Ecto neural progenitor cell (in vitro differentiated cells): ENCODE data around the gene SOWAHB.

ENCODE experiments used
- DNase-seq: peaks from one replicate; pipeline ENCODE4 v3.0.0-alpha.2; 2018; ENCODE audit warnings: low spot score

SOWAHB gene

DNA sequence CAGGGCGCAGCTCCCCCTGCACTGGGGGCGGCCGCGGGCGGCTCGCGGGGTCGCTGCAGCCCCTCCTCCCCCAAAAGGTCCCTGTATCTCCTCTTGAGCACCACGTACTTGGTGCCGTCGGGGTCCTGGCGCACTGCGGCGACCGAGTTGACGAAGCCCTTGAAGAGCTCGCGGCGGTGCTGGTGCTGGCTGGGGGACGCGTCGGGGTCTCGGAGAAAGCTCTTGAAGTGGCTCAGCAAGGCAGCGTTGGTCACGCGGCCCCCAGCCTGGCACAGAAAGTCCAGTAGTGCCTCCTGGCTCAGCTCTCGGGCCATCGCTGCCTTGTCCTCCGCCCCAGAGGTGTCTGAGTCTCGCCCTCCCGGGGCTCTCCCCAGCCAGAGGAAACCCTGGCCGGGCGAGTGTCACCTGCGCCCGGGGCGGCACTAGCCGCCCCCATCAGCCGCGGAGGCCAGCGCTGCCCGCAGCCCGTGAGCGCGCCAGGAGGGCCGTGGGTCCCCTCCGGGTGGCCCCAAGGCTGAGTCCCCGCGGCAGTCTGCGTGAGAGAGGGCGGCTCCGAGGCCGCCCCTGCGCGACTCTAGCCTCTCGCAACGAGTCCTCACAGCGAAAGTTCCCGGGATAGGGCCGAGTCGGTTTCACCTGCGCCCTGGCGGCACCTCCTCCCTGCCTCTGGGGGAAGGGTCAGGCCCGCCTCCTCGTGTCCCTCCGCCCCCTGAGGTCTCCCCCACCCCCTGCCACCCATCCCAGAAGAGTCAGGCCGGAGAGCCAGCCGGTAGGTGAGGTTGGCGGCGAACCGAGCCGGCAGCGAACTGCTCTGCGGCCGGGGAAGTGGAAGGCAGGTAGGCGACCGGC is at the start of gene SOWAHB:
TSS of gene SOWAHB (minus strand) at position 609 of the 849 bp plus-strand sequence. CDS start at position 314, 295 bp downstream.
- DNase-seq: peak; percentile 70

DNA sequence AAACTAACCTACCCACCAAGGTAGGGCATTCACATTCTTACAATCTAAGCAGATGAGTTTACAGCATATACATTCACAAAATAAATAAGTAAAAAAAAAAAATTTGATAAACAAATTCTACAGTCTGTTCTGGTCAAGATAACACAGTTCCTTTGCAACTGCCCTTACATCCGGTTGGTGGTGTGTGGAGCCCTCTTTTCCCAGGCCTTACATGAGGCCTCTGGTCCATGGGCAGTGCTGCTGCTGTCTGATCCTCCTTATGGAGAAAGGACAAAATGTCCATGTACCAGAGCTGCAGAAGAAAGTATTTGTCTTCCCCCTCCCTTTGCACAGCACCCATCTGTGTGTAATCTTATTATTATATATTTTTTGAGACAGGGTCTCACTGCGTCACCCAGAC is 49.4 kb upstream of the SOWAHB start:
- no peak for DNase-seq

DNA sequence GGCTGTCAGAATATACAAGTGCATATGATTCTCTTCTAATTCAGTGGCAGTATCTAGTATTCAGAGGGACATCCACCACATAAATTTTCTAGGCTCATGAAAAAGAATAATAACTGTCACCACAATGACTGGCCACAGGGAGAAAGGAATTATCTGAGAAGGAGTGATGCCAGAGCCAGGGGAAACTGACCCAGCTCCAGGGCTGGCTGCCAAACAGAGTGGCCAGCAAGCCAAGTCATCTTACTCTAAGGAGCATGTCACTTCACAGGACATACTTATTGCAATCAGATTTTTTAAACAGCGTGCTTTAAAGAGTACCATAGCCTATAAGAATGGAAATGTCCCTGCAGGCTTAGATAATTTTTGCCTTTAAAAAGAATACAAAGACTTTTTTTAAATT is 45.8 kb upstream of the SOWAHB start:
- DNase-seq: no peak

GRCh38 chr4:76943129-76943620 is 45.2 kb upstream of the SOWAHB start:
- DNase-seq: no peak

- no peak for DNase-seq
These were observed 41.2 kb upstream of the SOWAHB start for GRCh38 chr4:76939184-76939583.

- no peak for DNase-seq
These were observed 33.8 kb upstream of the SOWAHB start for GRCh38 chr4:76931576-76932276.

GRCh38 chr4:76931087-76931486 is 33.1 kb upstream of the SOWAHB start:
- DNase-seq: no peak

GRCh38 chr4:76930685-76931084 is 32.7 kb upstream of the SOWAHB start:
- DNase-seq: no peak

- DNase-seq: no peak
These were observed 28.9 kb upstream of the SOWAHB start for GRCh38 chr4:76926841-76927240.

- DNase-seq: no peak
These were observed 25.8 kb upstream of the SOWAHB start for GRCh38 chr4:76923619-76924357.

GRCh38 chr4:76920715-76921114 is 22.8 kb upstream of the SOWAHB start:
- DNase-seq: no peak

- DNase-seq: no peak
These were observed 11.8 kb upstream of the SOWAHB start for GRCh38 chr4:76909711-76910110.

DNA sequence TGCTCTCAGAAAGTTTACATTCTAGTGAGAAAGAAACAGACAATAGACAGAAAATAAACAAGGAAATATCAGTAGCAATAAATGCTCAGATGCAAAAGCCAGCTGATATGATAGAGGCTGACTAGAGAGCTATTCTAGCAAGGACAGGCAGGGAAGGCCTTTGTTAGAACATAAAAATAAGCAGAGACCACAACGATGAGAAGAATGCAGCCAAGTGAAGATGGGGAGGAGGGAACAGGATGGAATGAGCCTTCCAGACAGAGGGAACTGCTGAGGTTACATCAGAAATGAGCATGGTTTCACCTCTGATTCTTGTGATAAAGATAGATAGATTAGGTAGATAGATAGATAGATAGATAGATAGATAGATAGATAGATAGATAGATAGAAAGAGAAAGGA is 7.6 kb upstream of the SOWAHB start:
- no peak for DNase-seq

- no peak for DNase-seq
These were observed 6.8 kb upstream of the SOWAHB start for GRCh38 chr4:76904646-76905190.

DNA sequence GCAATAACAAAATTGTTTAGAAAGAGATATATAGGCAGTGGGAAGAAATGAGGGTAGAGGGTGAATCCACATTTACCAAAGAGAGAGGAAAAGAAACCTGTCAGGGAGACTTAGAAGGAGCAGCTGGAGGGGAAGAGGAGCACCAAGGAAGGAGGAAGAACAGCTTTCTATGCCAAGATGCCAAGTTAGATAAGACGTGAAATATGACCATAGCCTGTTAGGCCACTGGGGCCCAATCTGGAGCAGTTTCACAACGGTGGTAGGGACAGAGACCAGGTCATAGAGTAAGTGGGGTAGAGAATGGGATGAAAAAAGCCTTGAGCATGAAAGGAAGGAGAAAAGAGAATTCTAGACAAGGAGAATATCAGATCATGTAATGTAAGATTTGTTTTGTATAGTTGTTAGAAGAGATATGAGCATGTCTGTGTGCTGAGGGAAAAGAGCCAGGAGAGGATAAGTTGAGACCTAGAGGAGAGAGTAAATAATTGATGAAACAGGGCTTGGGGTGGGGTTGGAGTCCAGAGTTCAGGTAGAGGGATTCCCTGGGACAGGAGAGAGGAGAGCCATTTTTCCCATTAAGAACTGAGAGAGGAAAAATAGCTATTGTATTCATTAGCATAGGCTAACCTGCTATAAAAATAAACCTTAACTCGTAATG is 4.4 kb upstream of the SOWAHB start:
- DNase-seq: no peak

- DNase-seq: no peak
These were observed 1.2 kb upstream of the SOWAHB start for GRCh38 chr4:76898949-76899645.

- no peak for DNase-seq
These were observed 395 bp upstream of the SOWAHB start for GRCh38 chr4:76898385-76898692.

- DNase-seq: peak; percentile 75
These were observed 1.1 kb downstream of the SOWAHB start for GRCh38 chr4:76896614-76897535.

DNA sequence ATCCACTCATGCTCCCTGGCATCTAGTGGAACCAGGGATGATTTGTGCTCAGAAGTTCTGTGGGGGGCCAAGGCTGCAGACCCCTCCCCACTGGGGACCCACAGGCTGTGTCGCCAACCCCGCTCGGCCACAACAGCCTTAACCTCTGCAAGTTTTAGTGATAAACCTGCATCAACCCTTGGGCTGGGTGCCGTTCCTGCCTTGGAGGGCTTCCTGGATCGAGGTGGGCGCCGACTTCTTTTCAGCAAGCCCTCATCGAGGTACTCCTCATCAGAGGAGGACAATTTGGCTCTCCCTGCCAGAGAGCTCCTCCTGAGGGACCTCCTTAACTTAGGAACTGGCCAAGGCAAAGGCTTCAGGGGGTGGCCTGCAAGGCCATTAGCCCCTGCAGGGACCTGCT is 1.9 kb downstream of the SOWAHB start:
- no peak for DNase-seq

DNA sequence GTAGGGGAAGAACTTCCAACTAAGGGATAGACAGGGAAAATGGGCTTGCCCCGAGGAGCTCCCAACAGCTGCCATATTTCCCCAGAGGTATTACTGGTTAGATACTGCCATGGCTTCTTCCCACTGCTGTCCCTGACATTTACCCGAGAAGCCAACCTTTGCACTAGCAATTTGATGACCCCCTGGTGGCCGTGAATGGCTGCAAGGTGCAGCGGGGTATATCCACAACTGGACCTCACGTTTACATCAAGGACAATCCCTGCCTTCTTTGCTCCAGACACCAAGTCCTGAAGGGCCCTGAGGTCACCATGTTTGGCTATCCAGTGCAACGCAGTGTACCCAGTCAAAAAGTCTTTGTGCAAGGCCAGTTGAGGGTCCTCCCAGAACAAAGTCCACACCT is 2.3 kb downstream of the SOWAHB start:
- DNase-seq: no peak
